BJ (cell line): ENCODE data around the gene NDUFS6. TPM values are rescaled to one million over a fixed set of nuclear protein-coding genes. Genes with fewer than 3 reads are reported as not detected.

ENCODE experiments used
- CTCF ChIA-PET: fragments of 350-600 bp; formaldehyde crosslinking; extraction: SDS; loops from one replicate; lab custom pipeline; 2021; ENCODE audit warnings: antibody characterized with exemption, inconsistent platforms; lab: Yijun Ruan, JAX
- POLR2A ChIA-PET: fragments of 300-600 bp; sonication (Branson Sonifier 250); formaldehyde crosslinking; extraction: SDS; loops from one replicate; lab custom pipeline; 2021; ENCODE audit warnings: antibody characterized with exemption; lab: Charles Lee
- DNase-seq: peaks from one replicate; pipeline ENCODE4 v3.0.0-alpha.2; 2011; ENCODE audit warnings: low read depth
- H3K27me3 ChIP-seq: 2 replicates; pipeline ENCODE4 v1.6.0; 2011; ENCODE audit warnings: low read length; ENCODE audit not compliant: control insufficient read depth, insufficient read depth
- H3K36me3 ChIP-seq: 2 replicates; pipeline ENCODE4 v1.5.1; 2011; ENCODE audit warnings: low read length; ENCODE audit not compliant: control insufficient read depth, insufficient read depth
- H3K4me3 ChIP-seq: 2 replicates; pipeline ENCODE4 v1.5.1; 2011; ENCODE audit warnings: low read depth, mild to moderate bottlenecking, control low read depth, low read length
- CTCF ChIP-seq: IDR thresholded peaks from 2 replicates; pipeline ENCODE4 v1.5.1; 2011; ENCODE audit warnings: low read depth, mild to moderate bottlenecking, control low read depth, inconsistent platforms, low read length, moderate library complexity; ENCODE audit not compliant: insufficient read depth
- polyA plus RNA-seq: library from polyadenylated mRNA; depleted of rRNA; stranded (reverse); fragments of >200 nt; gene quantifications from 2 replicates; pipeline ENCODE4 v1.2.3, GENCODE V29; 2011

Gene NDUFS6
- polyA plus RNA-seq, 1 experiment = 26.6 TPM

- no peak for TF ChIP-seq CTCF
- ChIA-PET CTCF (no interaction called here), POLR2A (no interaction called here)
- no peak overlapping the region for H3K4me3 ChIP-seq
- H3K27me3 ChIP-seq = no peaks in the 10 kb centered on the region
- H3K36me3 ChIP-seq = peaks cover 28% of the 10 kb centered on the region
- DNase-seq = no peak
Observed at GRCh38 chr5:1806974-1807373, 5.8 kb downstream of the NDUFS6 start.

- peaks cover 29% of the 10 kb centered on the region for H3K36me3 ChIP-seq
- no peak for DNase-seq
- H3K27me3 ChIP-seq = no peaks in the 10 kb centered on the region
- CTCF ChIA-PET = no interaction called here
- POLR2A ChIA-PET = no interaction called here
- no peak for TF ChIP-seq CTCF
- H3K4me3 ChIP-seq = no peak overlapping the region
Observed at GRCh38 chr5:1807451-1808185, 6.4 kb downstream of the NDUFS6 start.

GRCh38 chr5:1808439-1808838 lies 7.2 kb downstream of the NDUFS6 start:
- Histone ChIP-seq H3K27me3 (no peaks in the 10 kb centered on the region), H3K36me3 (peaks cover 29% of the 10 kb centered on the region), H3K4me3 (no peak overlapping the region)
- TF ChIP-seq CTCF = no peak
- no peak for DNase-seq
- CTCF ChIA-PET = no interaction called here
- POLR2A ChIA-PET = no interaction called here

- Histone ChIP-seq H3K4me3 (no peak overlapping the region), H3K27me3 (no peaks in the 10 kb centered on the region), H3K36me3 (peaks cover 28% of the 10 kb centered on the region)
- ChIA-PET POLR2A (no interaction called here), CTCF (no interaction called here)
- no peak for DNase-seq
- no peak for TF ChIP-seq CTCF
Observed at GRCh38 chr5:1809416-1810035, 8.3 kb downstream of the NDUFS6 start.

- no peak for TF ChIP-seq CTCF
- no peak for DNase-seq
- CTCF ChIA-PET = no interaction called here
- peaks cover 30% of the 10 kb centered on the region for H3K36me3 ChIP-seq
- H3K27me3 ChIP-seq = no peaks in the 10 kb centered on the region
- POLR2A ChIA-PET = no interaction called here
- H3K4me3 ChIP-seq = no peak overlapping the region
Observed at GRCh38 chr5:1810581-1811101, 9.4 kb downstream of the NDUFS6 start.
